ENCODE measurements around the gene CEP76.

The CEP76 gene

GRCh38 chr18:12658426-12659138, 43.9 kb downstream of the CEP76 start:
- Histone ChIP-seq H3K4me1 (ENCODE audit: control insufficient read depth, insufficient read depth, low read length, poor library complexity, severe bottlenecking) (peaks cover 5% of the 10 kb centered on the region), H3K27ac (ENCODE audit: low read depth, low read length, severe bottlenecking) (peak overlapping the region; percentile 36), H3K36me3 (ENCODE audit: control insufficient read depth, insufficient read depth, low read length) (peaks cover 6% of the 10 kb centered on the region), H3K9me3 (ENCODE audit: control insufficient read depth, low read length) (no peaks in the 10 kb centered on the region), H3K4me3 (ENCODE audit: extremely low read depth, insufficient read depth, low read length, poor library complexity, severe bottlenecking) (peak overlapping the region; percentile 71)
- 2 to 3% methylated on average over 33 of the region's 42 CpGs for WGBS, 2 experiments (ENCODE audit: insufficient coverage in 2 of 2)

GRCh38 chr18:12657684-12658425, 44.7 kb downstream of the CEP76 start, which contains the start of gene SPIRE1:
TSS of gene SPIRE1 (minus strand) at chr18:12658107. CDS start at chr18:12657866, 241 bp downstream.
- peaks cover 6% of the 10 kb centered on the region for H3K36me3 ChIP-seq (ENCODE audit: control insufficient read depth, insufficient read depth, low read length)
- peak within 1 kb of the TSS; percentile 71 for H3K4me3 ChIP-seq (ENCODE audit: extremely low read depth, insufficient read depth, low read length, poor library complexity, severe bottlenecking)
- H3K9me3 ChIP-seq (ENCODE audit: control insufficient read depth, low read length), result no peaks in the 10 kb centered on the region
- 0% methylated on average over 71 to 88 of the region's 112 CpGs for WGBS, 2 experiments (ENCODE audit: insufficient coverage in 2 of 2)
- H3K27ac ChIP-seq (ENCODE audit: low read depth, low read length, severe bottlenecking), result peak within 1 kb of the TSS; percentile 76
- H3K4me1 ChIP-seq (ENCODE audit: control insufficient read depth, insufficient read depth, low read length, poor library complexity, severe bottlenecking), result peaks cover 8% of the 10 kb centered on the region

- Histone ChIP-seq H3K27ac (ENCODE audit: low read depth, low read length, severe bottlenecking) (peak overlapping the region; percentile 76), H3K4me3 (ENCODE audit: extremely low read depth, insufficient read depth, low read length, poor library complexity, severe bottlenecking) (peak overlapping the region; percentile 71), H3K4me1 (ENCODE audit: control insufficient read depth, insufficient read depth, low read length, poor library complexity, severe bottlenecking) (peaks cover 10% of the 10 kb centered on the region), H3K9me3 (ENCODE audit: control insufficient read depth, low read length) (no peaks in the 10 kb centered on the region), H3K36me3 (ENCODE audit: control insufficient read depth, insufficient read depth, low read length) (peaks cover 6% of the 10 kb centered on the region)
- 1% methylated on average over 80 to 84 of the region's 89 CpGs for WGBS, 2 experiments (ENCODE audit: insufficient coverage in 2 of 2)
These were observed 45.4 kb downstream of the CEP76 start for GRCh38 chr18:12656938-12657683.

DNA sequence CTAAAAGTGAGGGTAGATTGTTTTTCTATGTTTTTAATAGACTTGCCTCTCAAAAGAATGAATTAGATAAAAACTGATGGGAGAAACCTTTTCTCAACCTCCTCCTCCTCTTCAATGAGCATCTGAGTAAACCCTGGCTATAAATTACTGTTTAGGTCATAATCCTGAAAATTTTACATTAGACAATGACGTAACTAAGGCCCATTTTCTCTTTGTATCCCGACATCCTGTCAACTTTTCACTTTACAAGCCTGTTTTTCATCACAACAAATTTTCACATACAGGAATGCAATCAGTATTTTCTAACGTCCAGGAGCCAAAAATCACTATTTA, 46.0 kb downstream of the CEP76 start:
- Histone ChIP-seq H3K27ac (ENCODE audit: low read depth, low read length, severe bottlenecking) (peak overlapping the region; percentile 76), H3K4me3 (ENCODE audit: extremely low read depth, insufficient read depth, low read length, poor library complexity, severe bottlenecking) (peak overlapping the region; percentile 71), H3K9me3 (ENCODE audit: control insufficient read depth, low read length) (no peaks in the 10 kb centered on the region), H3K36me3 (ENCODE audit: control insufficient read depth, insufficient read depth, low read length) (peaks cover 6% of the 10 kb centered on the region), H3K4me1 (ENCODE audit: control insufficient read depth, insufficient read depth, low read length, poor library complexity, severe bottlenecking) (peaks cover 10% of the 10 kb centered on the region)
- 32 to 46% methylated on average over 2 to 3 of the region's 3 CpGs for WGBS, 2 experiments (ENCODE audit: insufficient coverage in 2 of 2)

DNA sequence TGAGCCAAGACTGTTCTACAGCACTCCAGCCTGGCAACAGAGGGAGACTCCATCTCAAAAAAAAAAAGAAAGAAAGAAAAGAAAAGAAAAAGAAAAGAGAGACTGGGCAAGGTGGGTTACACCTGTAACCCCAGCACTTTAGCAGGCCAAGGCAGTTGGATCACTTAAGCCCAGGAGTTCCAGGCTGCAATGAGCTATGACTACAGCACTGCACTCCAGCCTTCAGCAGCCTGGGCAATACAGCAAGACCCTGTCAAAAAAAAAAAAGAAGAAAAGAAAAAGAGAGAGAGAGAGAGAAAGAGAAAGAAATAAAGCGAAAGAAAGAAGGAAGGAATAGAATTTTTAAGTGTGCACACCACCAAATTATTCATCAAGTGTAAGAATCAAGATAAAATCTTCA, 47.6 kb downstream of the CEP76 start:
- peaks cover 10% of the 10 kb centered on the region for H3K4me1 ChIP-seq (ENCODE audit: control insufficient read depth, insufficient read depth, low read length, poor library complexity, severe bottlenecking)
- WGBS, 2 experiments (ENCODE audit: insufficient coverage in 2 of 2), result no CpG with 5 or more reads among the region's 1 CpG
- no peaks in the 10 kb centered on the region for H3K9me3 ChIP-seq (ENCODE audit: control insufficient read depth, low read length)
- H3K27ac ChIP-seq (ENCODE audit: low read depth, low read length, severe bottlenecking), result no peak overlapping the region
- peaks cover 2% of the 10 kb centered on the region for H3K36me3 ChIP-seq (ENCODE audit: control insufficient read depth, insufficient read depth, low read length)
- no peak overlapping the region for H3K4me3 ChIP-seq (ENCODE audit: extremely low read depth, insufficient read depth, low read length, poor library complexity, severe bottlenecking)

- Histone ChIP-seq H3K36me3 (ENCODE audit: control insufficient read depth, insufficient read depth, low read length) (peaks cover 8% of the 10 kb centered on the region), H3K4me3 (ENCODE audit: extremely low read depth, insufficient read depth, low read length, poor library complexity, severe bottlenecking) (no peak overlapping the region), H3K4me1 (ENCODE audit: control insufficient read depth, insufficient read depth, low read length, poor library complexity, severe bottlenecking) (peaks cover 5% of the 10 kb centered on the region), H3K9me3 (ENCODE audit: control insufficient read depth, low read length) (no peaks in the 10 kb centered on the region), H3K27ac (ENCODE audit: low read depth, low read length, severe bottlenecking) (no peak overlapping the region)
- 89% methylated on average over 1 of the region's 3 CpGs; no CpG with 5 or more reads in 1 of the 2 experiments for WGBS, 2 experiments (ENCODE audit: insufficient coverage in 2 of 2)
These were observed 49.6 kb downstream of the CEP76 start for GRCh38 chr18:12652861-12653401.

GRCh38 chr18:12651651-12652050, 50.9 kb downstream of the CEP76 start:
- Histone ChIP-seq H3K4me1 (ENCODE audit: control insufficient read depth, insufficient read depth, low read length, poor library complexity, severe bottlenecking) (peaks cover 5% of the 10 kb centered on the region), H3K36me3 (ENCODE audit: control insufficient read depth, insufficient read depth, low read length) (peaks cover 16% of the 10 kb centered on the region), H3K9me3 (ENCODE audit: control insufficient read depth, low read length) (no peaks in the 10 kb centered on the region), H3K4me3 (ENCODE audit: extremely low read depth, insufficient read depth, low read length, poor library complexity, severe bottlenecking) (no peak overlapping the region), H3K27ac (ENCODE audit: low read depth, low read length, severe bottlenecking) (no peak overlapping the region)
- WGBS, 2 experiments (ENCODE audit: insufficient coverage in 2 of 2), result 56 to 63% methylated on average over 3 of the region's 4 CpGs

DNA sequence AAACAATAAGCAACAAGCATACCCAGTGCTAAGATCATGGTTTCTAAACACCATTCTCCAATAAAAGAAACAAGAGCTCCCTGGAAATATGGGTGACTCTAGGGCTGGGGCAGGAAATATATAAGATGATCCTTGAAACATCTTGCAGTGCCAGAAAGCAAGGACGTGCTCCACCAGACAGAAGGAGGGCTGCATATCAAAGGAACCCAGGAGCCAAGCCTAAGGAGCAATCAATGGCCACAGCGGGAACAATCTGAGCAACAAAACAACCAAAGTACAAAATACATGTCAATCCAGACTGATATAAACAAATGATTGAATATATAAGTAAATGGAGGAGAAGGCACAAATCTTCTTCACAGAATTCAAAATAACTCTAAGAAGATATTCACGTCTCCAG, 54.8 kb downstream of the CEP76 start:
- 67% methylated on average over 1 of the region's 3 CpGs; no CpG with 5 or more reads in 1 of the 2 experiments for WGBS, 2 experiments (ENCODE audit: insufficient coverage in 2 of 2)

DNA sequence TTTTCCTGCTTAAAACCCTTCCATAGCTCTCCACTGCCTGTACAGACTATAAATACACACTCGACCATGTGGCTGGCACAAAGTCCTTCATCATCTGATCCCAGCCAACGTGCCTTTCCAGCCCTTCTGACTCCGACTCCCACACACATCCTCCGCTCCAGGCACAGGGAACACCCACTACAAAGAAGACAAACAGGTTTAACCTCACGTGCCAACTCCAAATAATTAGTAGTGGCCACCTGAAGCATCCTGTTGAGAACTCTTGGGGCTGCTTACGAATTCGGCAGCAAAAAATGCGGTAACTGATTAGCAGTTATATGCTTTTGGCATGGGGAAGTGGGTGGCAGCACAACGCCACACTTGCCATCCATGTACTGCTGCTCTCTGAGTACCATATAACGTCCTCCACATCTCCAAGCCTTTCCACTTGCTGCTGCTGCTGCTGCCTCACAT, 56.7 kb downstream of the CEP76 start:
- WGBS, 2 experiments (ENCODE audit: insufficient coverage in 2 of 2), result 77 to 88% methylated on average over 6 to 7 of the region's 10 CpGs
- peaks cover 16% of the 10 kb centered on the region for H3K36me3 ChIP-seq (ENCODE audit: control insufficient read depth, insufficient read depth, low read length)
- no peak overlapping the region for H3K4me3 ChIP-seq (ENCODE audit: extremely low read depth, insufficient read depth, low read length, poor library complexity, severe bottlenecking)

More for the DNA sequence above, 54.8 kb downstream of the CEP76 start:
- Histone ChIP-seq H3K36me3 (ENCODE audit: control insufficient read depth, insufficient read depth, low read length) (peaks cover 16% of the 10 kb centered on the region), H3K9me3 (ENCODE audit: control insufficient read depth, low read length) (no peaks in the 10 kb centered on the region), H3K27ac (ENCODE audit: low read depth, low read length, severe bottlenecking) (no peak overlapping the region), H3K4me3 (ENCODE audit: extremely low read depth, insufficient read depth, low read length, poor library complexity, severe bottlenecking) (no peak overlapping the region), H3K4me1 (ENCODE audit: control insufficient read depth, insufficient read depth, low read length, poor library complexity, severe bottlenecking) (peaks cover 1% of the 10 kb centered on the region)

DNA sequence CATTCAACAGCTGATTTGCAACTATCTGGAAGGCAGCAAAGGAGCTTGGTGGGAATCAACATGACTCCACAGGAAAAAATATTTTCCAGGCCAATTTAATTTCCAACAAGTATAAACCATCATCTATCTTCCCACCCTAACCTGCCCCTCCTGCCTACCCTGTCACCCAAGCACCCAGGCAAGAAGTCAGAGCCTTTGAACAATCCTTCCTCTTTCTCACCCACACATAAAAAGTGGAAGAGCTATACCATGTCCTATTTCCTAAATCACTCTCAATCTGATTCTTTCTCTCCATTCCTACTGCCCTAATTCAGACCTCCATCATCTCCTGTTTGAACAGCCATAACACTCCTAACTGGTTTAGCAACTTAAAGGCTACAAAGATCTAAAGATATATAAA, 57.3 kb downstream of the CEP76 start:
- H3K27ac ChIP-seq (ENCODE audit: low read depth, low read length, severe bottlenecking), result no peak overlapping the region
- no peaks in the 10 kb centered on the region for H3K9me3 ChIP-seq (ENCODE audit: control insufficient read depth, low read length)
- H3K36me3 ChIP-seq (ENCODE audit: control insufficient read depth, insufficient read depth, low read length), result peaks cover 14% of the 10 kb centered on the region
- no peak overlapping the region for H3K4me3 ChIP-seq (ENCODE audit: extremely low read depth, insufficient read depth, low read length, poor library complexity, severe bottlenecking)
- peaks cover 7% of the 10 kb centered on the region for H3K4me1 ChIP-seq (ENCODE audit: control insufficient read depth, insufficient read depth, low read length, poor library complexity, severe bottlenecking)

More for the DNA sequence above, 56.7 kb downstream of the CEP76 start:
- H3K9me3 ChIP-seq (ENCODE audit: control insufficient read depth, low read length), result no peaks in the 10 kb centered on the region
- no peak overlapping the region for H3K27ac ChIP-seq (ENCODE audit: low read depth, low read length, severe bottlenecking)
- peaks cover 2% of the 10 kb centered on the region for H3K4me1 ChIP-seq (ENCODE audit: control insufficient read depth, insufficient read depth, low read length, poor library complexity, severe bottlenecking)
